Fibroblast of pulmonary artery (primary cell): ENCODE measurements around the gene SGPL1.

Experiments used
- DNase-seq: peaks from one replicate; pipeline ENCODE4 v3.0.0-alpha.2; 2010; ENCODE audit warnings: low read depth
- H3K4me3 ChIP-seq: replicated peaks from 2 replicates; pipeline ENCODE4 v1.5.1; 2011; ENCODE audit warnings: low read depth, mild to moderate bottlenecking, control low read depth, low read length, moderate library complexity
- CTCF ChIP-seq: IDR thresholded peaks from 2 replicates; pipeline ENCODE4 v1.5.1; 2011; ENCODE audit warnings: mild to moderate bottlenecking, control low read depth, low read length, inconsistent platforms; ENCODE audit errors: missing control alignments

SGPL1 gene

GRCh38 chr10:70838270-70838805 is 22.6 kb downstream of the SGPL1 start:
- no peak for DNase-seq
- no peak for TF ChIP-seq CTCF
- H3K4me3 ChIP-seq, result no peak overlapping the region

GRCh38 chr10:70840836-70841235 is 25.1 kb downstream of the SGPL1 start:
- H3K4me3 ChIP-seq, result no peak overlapping the region
- TF ChIP-seq CTCF, result no peak
- no peak for DNase-seq

- no peak for TF ChIP-seq CTCF
These were observed 27.6 kb downstream of the SGPL1 start for GRCh38 chr10:70843333-70843732.

GRCh38 chr10:70843776-70844489 is 28.2 kb downstream of the SGPL1 start:
- TF ChIP-seq CTCF, result no peak
- H3K4me3 ChIP-seq, result no peak overlapping the region
- DNase-seq, result no peak

More at GRCh38 chr10:70843333-70843732, 27.6 kb downstream of the SGPL1 start:
- no peak for DNase-seq
- no peak overlapping the region for H3K4me3 ChIP-seq

GRCh38 chr10:70845256-70845655 is 29.5 kb downstream of the SGPL1 start:
- H3K4me3 ChIP-seq, result no peak overlapping the region
- no peak for DNase-seq
- no peak for TF ChIP-seq CTCF

- H3K4me3 ChIP-seq, result no peak overlapping the region
- no peak for DNase-seq
- TF ChIP-seq CTCF, result no peak
These were observed 30.1 kb downstream of the SGPL1 start for GRCh38 chr10:70845816-70846215.

GRCh38 chr10:70846795-70847194 is 31.0 kb downstream of the SGPL1 start:
- H3K4me3 ChIP-seq, result no peak overlapping the region
- no peak for DNase-seq
- no peak for TF ChIP-seq CTCF
